Pons (tissue), 1 donor: ENCODE measurements around the gene NRXN3.

Source experiments
- DNase-seq: peaks from one replicate; pipeline ENCODE4 v3.0.0-alpha.2; 2016; ENCODE audit warnings: low spot score

Gene NRXN3

GRCh38 chr14:79225815-79226214, 1055.6 kb downstream of the NRXN3 start:
- DNase-seq: no peak

GRCh38 chr14:79229383-79229909, 1059.3 kb downstream of the NRXN3 start:
- DNase-seq: peak; percentile 8

- no peak for DNase-seq
Observed at GRCh38 chr14:79242666-79243065, 1072.5 kb downstream of the NRXN3 start.

DNA sequence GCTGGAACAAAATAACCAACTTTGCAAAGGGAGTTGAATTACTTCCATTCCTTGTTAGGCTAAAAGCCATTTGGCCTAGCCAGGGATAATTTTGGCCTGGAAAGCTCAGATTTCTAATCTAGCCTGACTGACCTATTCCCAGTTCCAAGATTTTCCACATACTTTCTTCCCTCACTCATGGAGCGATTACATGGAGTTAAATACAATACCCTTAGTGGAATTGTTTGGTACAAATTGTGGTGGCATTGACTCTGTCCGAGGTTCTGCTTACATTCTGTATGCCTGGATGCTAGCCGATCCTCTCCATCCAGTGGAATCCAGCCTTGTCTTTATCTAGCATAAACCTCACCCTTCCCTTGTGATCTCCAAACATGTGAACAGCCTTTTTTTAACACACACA, 1076.0 kb downstream of the NRXN3 start:
- no peak for DNase-seq

DNA sequence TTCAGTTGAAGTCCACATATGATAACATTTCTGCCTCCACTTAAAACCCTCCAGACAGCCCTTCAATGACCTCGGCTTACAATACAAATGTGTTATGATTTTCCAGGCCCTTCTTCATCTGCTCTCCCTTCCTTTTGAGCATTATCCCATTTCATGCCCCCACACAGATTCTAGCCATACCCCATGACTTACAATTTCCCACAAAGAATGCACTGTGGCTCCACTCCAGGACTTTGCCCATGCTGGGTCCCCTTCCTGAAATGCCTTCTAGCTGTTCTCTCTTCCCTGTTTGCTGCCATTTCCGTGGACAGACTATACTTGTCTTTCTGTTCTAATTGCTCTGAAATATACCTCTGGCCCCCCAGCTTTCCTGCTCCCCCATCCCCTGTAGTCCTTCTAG, 1078.0 kb downstream of the NRXN3 start:
- no peak for DNase-seq

- no peak for DNase-seq
Observed at GRCh38 chr14:79248771-79249170, 1078.6 kb downstream of the NRXN3 start.

- DNase-seq: no peak
Observed at GRCh38 chr14:79251278-79251677, 1081.1 kb downstream of the NRXN3 start.

DNA sequence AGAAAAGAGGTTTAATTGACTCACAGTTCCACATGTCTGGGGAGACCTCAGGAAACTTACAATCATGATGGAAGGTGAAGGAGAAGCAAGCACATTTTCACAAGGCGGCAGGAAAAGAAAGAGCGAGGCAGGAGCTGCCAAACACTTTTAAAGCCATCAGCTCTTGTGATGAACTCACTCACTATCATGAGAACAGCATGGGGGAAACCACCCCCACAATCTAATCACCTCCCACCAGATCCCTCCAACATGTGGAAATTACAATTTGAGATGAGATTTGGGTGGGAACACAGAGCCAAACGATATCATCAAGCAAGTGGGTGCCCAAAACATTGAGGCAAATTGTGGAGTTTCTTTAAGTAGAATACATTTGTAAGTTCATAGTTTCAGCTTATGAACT, 1083.4 kb downstream of the NRXN3 start:
- DNase-seq: no peak

DNA sequence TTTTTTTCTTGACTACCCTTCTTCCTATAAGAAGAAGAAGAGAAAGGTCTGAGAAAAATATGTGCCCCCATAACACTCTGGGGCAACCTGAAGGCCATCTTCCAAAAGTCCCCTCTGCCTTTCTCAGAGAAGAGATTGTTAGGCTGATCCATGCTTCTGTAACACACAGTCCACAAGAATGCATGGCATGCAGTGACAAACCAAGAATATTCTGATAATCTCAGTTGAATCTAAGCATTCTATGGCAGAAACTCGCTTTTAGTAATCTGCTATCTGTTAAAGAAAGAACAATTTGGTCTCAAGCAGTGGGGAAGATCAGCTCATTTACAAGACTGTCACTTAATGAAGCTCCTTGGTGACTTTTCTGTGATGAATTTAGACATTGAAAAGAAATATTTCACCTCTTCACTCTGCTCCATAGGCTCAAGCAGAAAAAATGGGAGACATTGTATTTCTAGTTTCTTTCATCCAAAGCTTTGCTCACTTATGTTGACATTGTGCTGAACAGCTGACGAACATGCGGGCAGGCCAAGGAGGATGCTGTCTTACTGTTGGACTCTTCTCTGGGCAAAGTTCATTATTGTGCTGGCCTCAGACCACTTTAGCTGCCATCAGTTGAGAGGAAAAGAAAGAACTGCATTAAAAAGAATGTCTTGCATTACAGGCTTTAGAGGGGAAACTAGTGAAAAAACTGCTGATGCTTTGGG, 1084.0 kb downstream of the NRXN3 start:
- DNase-seq: no peak

DNA sequence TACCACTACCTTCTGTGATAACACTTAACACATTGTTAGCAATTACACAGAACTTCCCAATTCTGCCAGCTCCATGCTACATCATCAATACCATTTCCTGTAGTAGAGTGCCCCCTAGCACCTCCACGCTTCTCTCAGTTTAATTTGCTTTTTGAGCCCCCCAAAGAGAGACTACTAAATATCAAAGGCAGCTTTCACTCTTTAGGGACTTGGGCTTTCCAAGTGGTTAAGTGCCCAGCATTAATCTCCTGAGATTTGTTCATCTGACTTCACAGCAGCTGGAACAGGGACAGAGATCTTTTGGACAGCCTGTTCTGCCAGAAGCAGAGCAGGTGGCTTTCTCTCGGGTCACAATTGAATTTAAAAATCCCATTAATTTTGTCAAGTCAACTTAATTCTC, 1086.2 kb downstream of the NRXN3 start:
- no peak for DNase-seq

GRCh38 chr14:79260406-79260805, 1090.2 kb downstream of the NRXN3 start:
- DNase-seq: no peak

- DNase-seq: no peak
Observed at GRCh38 chr14:79265366-79265946, 1095.3 kb downstream of the NRXN3 start.

DNA sequence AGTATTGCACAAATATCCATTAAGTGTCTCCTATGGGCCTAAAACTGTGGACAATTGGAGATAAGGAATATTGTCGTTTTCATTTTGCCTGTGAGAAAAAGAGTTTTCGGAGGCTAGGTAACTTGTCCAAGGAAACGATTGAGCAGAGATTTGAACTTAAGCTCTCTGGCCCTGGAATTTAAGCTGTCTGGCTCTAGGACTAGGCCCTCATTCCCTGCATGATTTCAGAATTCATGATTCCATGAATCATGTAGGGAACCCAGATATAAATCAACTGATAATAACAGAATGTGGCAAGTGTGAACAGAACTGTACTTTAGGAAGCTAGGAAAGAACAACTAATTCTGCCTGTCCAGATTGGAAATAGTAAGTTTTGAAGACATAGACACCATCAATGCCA, 1100.2 kb downstream of the NRXN3 start:
- DNase-seq: no peak

- DNase-seq: no peak
Observed at GRCh38 chr14:79271122-79271521, 1100.9 kb downstream of the NRXN3 start.

DNA sequence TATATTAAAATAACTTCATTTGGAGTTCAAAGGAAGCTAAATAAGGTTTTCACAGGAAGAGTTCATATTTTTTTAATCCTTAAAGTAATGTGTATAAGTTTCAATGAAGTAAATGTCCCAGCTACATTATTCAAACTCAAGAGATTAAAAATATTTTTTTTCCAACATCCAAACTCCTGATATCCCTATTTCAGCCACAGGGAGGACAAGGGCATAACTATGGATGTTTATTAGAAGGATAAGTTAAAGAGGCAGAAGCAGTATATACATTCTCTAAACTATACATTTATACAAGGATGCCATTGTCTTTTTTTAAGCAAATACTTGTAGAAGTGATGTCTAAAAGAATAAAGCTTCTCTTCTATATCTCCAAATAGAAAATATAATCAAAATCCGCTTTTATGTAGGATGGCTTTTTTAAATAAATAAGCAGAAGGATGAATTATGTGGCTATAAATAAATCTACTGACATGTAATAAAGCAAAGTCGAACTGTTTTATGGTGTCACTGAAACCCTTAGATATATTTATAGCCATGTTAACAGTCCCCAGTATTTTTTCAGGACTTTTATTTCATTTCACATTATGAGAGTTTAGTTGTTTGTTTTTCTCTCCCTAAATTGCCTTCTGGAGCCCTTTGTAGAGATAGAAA, 1104.6 kb downstream of the NRXN3 start:
- DNase-seq: no peak

- DNase-seq: no peak
Observed at GRCh38 chr14:79275292-79275655, 1105.1 kb downstream of the NRXN3 start.

DNA sequence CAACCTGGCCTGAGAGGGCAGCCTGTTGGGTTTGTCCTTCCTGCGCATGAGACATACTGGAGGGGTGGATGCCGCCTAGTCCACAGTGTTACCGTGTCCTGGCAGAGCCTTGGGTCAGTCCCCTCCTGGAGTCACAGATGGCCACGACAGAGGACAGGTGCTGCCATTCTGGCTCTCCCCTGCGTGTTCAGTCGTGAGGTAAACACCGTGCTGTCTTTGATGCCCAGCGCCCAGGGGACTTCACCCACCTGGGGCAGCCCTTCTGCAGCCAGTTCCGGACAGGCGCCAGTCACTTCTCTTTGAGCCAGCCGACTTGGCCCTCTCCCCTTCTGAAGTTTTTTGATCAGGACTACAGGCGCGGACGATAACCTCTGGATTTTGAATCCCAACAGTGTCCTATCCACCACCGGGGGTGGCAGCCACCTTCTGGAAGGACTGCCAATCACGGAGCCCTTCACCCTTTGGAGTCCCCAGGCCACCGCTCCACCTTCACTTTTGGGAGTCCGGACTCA, 1108.2 kb downstream of the NRXN3 start:
- DNase-seq: no peak

GRCh38 chr14:79278798-79279644, 1108.8 kb downstream of the NRXN3 start:
- peak; percentile 30 for DNase-seq

DNA sequence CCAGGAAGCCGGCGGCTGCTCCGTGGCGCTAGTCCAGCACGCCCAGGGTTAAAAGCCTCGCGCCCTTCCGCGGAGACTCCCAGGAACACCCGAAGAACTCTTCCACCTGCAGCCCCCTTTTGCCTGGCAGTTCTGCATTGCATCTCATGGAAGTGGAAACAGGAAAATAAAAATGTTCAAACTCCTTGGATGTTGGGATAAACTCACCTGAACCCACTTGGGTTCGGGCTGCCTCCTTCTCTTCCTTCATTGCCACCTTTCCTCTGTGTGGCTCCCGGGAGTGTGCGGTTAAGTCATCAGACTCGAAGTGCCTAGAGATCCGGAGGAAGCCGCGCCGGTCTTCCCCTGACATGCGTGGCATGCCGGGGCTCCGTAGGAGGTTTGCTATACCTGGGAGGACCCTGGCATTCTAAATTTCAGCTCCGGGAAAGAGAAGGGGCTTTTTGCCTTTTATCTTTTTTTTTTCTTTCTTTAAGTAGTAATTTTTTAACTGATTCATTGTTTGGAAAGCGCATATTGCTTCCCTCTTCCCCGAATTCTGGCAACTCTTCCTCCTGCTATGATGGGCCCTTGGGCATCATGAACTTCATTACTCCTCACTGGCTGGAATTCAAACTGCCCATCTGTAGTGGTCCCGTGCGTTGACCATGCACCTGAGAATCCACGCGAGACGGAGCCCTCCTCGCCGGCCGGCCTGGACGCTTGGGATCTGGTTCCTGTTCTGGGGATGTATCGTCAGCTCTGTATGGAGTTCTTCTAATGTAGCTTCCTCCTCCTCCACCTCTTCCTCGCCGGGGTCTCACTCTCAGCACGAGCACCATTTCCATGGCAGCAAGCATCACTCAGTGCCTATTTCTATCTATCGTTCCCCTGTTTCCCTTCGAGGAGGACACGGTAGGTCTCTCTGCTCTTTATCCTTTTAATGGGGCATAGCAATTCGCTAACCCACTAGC, 1109.7 kb downstream of the NRXN3 start:
- no peak for DNase-seq

GRCh38 chr14:79281244-79282152, 1111.3 kb downstream of the NRXN3 start:
- DNase-seq: no peak
